Omental fat pad (tissue), 4 donors: ENCODE results near the gene THAP10. TPM values are rescaled to one million over a fixed set of nuclear protein-coding genes. Genes with fewer than 3 reads are reported as not detected.
"Not testable (repeated sequence)": the region's sequence is repeated elsewhere in the genome, so short reads cannot be mapped to it uniquely, and the experiment has no call there.

Source experiments
- ATAC-seq: fragments of 150-250 bp; one replicate; pipeline ENCODE4 v1.9.1; 2016; ENCODE audit warnings: mild to moderate bottlenecking, moderate library complexity; ENCODE audit not compliant: low FRiP score
- DNase-seq: peaks from one replicate; pipeline ENCODE4 v3.0.0-alpha.2; 2019; ENCODE audit warnings: low spot score
- total RNA-seq, 4 donors: library from RNA; depleted of rRNA; stranded (reverse); fragments of >200 nt; gene quantifications; one replicate each; pipeline ENCODE4 v1.1.0, GENCODE V29; 2016
- TF ChIP-seq, protein P1 (sequence below), 3 donors: fragments of 450-650 bp; IDR thresholded peaks; one replicate each; pipeline ENCODE4 v1.5.1; 2016 to 2017; ENCODE audit warnings: antibody characterized with exemption in 3 of 3, mild to moderate bottlenecking in 3 of 3, moderate library complexity in 2 of 3

The THAP10 gene
- total RNA-seq, 4 donors from 2014 or later = 0.48 to 3.5 (median 1.1) TPM

DNA sequence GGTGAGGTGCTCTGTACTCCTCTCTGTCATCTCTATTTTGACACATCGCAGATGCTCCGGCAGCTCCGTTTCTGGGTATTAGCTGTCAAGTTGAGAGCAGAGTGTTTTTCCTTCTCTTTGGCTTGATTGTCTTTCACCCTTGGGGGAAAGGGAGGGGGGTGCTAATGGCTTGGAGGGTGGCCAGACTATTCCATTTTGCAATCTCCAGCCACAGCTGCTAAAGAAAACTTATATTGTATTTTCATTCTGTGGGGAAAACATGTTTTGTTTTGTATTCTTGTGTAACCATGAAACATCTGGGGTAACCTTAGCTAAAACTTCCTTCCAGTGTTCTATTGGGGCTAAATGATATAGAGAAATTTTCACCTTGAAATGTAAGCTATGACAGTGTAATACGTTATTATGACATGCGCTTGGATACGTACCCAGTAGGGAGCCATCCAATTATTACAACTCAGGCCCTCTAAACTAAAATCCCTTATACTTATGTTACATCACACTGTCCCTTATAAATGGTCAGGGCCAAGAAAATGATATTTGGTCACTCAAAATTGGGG is 24.2 kb downstream of the THAP10 start:
- ATAC-seq (peak; percentile 4), DNase-seq (no peak)
- TF ChIP-seq, protein P1, sequence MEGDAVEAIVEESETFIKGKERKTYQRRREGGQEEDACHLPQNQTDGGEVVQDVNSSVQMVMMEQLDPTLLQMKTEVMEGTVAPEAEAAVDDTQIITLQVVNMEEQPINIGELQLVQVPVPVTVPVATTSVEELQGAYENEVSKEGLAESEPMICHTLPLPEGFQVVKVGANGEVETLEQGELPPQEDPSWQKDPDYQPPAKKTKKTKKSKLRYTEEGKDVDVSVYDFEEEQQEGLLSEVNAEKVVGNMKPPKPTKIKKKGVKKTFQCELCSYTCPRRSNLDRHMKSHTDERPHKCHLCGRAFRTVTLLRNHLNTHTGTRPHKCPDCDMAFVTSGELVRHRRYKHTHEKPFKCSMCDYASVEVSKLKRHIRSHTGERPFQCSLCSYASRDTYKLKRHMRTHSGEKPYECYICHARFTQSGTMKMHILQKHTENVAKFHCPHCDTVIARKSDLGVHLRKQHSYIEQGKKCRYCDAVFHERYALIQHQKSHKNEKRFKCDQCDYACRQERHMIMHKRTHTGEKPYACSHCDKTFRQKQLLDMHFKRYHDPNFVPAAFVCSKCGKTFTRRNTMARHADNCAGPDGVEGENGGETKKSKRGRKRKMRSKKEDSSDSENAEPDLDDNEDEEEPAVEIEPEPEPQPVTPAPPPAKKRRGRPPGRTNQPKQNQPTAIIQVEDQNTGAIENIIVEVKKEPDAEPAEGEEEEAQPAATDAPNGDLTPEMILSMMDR (IDR thresholded peaks at IDR 0.05) = no peak

DNA sequence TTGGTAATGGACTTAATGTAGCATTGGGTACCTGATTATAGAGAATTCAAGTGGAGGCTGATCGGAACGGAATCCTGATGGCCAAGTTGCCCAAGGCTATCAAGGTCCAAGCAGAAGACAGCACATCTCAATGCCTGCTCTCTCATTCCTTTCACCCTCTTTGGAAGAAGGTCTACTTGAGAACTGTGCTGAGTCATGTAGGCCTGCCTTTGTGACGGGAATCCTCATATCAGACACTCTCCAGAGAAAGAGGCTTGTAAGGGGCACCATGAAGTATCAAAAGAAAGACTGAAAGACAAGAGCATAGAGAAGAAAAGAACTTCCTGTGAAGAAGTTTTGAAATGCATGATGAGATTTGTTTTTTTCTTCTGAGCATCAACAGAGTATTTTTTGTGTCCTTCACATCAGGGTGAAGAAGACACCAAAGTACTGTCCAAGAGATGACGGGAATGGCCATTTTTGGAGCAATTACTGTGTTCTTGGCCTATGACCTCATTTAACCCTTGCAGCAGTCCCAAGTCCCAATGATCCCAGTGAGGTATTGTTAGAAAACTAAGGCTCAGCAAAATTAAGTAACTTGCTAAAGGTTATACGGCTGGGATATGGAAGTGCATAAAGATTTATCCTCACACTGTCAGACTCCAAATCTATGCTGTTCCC is 25.1 kb downstream of the THAP10 start:
- TF ChIP-seq, protein P1 (IDR thresholded peaks at IDR 0.05) = no peak
- ATAC-seq = no peak
- no peak for DNase-seq

DNA sequence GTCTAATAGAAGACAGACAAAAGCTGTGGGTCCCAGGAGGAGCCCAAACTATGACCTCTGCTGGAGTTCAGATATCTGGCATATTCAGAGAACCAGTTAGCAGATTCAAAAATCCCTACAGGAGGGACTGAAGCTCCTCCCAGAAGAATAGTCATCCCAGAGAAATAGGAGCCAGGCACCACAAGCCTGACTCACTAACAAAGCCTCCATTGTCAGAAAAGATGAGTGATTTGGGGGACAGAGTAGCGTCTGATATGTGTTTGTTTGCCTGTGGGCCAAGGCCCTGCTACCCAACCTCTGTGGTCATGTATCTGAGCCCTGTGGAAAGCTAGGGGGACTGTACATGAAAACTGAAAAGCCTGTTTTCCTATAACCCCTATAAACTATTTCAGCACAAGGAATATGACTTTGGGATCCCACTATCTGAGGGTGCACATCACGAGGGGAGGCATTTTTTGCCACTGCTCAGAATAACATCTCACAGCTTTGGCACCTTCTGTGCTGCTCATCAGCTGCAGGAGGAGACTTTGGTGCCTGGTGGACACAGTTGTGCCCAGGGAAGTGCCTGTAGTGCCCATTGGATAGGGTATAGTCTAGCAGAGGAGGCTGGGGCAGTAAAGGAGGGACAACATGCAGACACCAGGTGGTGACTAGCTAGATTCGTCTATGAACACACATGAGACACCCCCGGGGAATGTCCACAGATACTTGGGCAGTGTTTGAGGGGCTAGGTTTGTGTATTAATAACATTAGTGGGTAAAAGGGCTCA is 28.6 kb downstream of the THAP10 start:
- TF ChIP-seq, protein P1 (IDR thresholded peaks at IDR 0.05) = no peak
- no peak for DNase-seq
- peak; percentile 78 for ATAC-seq

DNA sequence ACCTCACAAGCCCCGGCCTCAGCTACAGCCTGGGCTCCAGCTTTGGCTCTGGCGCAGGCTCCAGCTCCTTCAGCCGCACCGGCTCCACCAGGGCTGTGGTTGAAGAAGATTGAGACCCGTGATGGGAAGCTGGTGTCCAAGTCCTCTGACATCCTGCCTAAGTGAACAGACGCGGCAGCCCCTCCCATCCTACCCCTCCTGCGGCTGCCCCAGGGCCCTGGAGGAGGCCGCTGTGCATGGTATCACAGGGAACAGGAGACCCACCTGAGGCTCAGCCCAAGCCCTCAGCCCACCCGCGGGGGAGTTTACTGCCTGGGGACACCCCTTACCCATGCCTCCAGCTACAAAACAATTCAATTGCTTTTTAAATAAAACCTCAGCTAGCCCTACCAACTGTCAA is 32.2 kb downstream of the THAP10 start:
- ATAC-seq (no peak), DNase-seq (no peak)
- TF ChIP-seq, protein P1 (IDR thresholded peaks at IDR 0.05) = no peak

DNA sequence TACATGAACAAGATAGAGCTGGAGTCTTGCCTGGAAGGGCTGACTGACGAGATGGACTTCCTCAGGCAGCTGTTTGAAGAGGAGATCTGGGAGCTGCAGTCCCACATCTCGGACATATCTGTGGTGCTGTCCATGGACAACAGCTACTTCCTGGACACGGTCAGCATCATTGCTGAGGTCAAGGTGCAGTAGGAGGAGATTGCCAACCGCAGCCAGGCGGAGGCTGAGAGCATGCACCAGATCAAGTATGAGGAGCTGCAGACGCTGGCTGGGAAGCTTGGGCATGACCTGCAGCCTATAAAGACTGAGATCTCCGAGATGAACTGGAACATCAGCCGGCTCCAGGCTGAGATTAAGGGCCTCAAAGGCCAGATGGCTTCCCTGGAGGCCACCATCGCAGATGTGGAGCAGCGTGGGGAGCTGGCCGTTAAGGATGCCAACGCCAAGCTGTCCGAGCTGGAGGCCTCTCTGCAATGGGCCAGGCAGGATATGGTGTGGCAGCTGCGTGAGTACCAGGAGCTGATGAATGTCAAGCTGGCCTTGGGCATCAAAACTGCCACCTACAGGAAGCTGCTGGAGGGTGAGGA is 32.8 kb downstream of the THAP10 start:
- no peak for ATAC-seq
- TF ChIP-seq, protein P1 (IDR thresholded peaks at IDR 0.05) = no peak
- no peak for DNase-seq

DNA sequence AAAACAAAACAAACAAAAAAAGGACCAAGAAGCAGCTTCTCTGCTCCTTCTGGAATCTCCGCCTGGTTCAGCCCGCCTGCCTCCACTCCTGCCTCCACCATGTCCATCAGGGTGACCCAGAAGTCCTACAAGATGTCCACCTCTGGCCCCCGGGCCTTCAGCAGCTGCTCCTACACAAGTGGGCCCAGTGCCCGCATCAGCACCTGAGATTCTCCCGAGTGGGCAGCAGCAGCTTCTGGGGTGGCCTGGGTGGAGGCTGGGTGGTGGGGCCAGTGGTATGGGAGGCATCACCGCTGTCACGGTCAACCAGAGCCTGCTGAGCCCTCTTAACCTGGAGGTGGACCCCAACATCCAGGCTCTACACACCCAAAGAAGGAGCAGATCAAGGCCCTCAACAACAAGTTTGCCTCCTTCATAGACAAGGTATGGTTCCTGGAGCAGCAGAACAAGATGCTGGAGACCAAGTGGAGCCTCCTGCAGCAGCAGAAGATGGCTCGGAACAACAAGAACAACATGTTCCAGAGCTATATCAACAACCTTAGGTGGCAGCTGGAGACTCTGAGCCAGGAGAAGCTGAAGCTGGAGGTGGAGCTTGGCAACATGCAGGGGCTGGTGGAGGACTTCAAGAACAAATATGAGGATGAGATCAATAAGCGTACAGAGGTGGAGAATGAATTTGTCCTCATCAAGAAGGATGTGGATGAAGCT is 33.5 kb downstream of the THAP10 start:
- DNase-seq, ATAC-seq: not testable (repeated sequence)
